ENCODE data around the gene FOXN3. TPM values are rescaled to one million over a fixed set of nuclear protein-coding genes. Genes with fewer than 3 reads are reported as not detected.

FOXN3 gene
- total RNA-seq, 1 experiment from 2014 or later: 125 TPM

- peaks cover 2% of the 10 kb centered on the region for H4K20me1 ChIP-seq (ENCODE audit: control insufficient read depth, insufficient read depth, insufficient read length)
- no peaks in the 10 kb centered on the region for H3K27me3 ChIP-seq (ENCODE audit: insufficient read depth, low read length)
- peaks cover 42 to 48% of the 10 kb centered on the region in 2 experiments for H3K4me1 Mint-ChIP-seq
- no peak overlapping the region for H4K5ac ChIP-seq (ENCODE audit: insufficient read length, low read depth, low read length)
- no CpG with 5 or more reads among the region's 6 CpGs for WGBS (ENCODE audit: extremely low coverage, insufficient read length, low lambda C conversion rate)
- H4K8ac ChIP-seq (replicated peaks; ENCODE audit: insufficient read length, low read depth, low read length): no peak overlapping the region
- no peaks in the 10 kb centered on the region for H3K9me3 ChIP-seq (ENCODE audit: control insufficient read depth, low read depth, low read length)
- no peak overlapping the region for H3K4ac ChIP-seq (ENCODE audit: low read depth, low read length)
- H2AFZ ChIP-seq (ENCODE audit: low read length): no peak overlapping the region
- H2BK5ac ChIP-seq (ENCODE audit: insufficient read length, low read length): no peak overlapping the region
- H3K9me3 Mint-ChIP-seq: no peaks in the 10 kb centered on the region
- peaks cover 0 to 22% (median 6%) of the 10 kb centered on the region in 3 experiments; a peak in 5 of 7 replicates for H3K36me3 Mint-ChIP-seq (ENCODE audit: insufficient read depth in 1 of 3, low read depth in 3 of 3)
- H3T11ph ChIP-seq (ENCODE audit: low read length): no peak overlapping the region
- H3K4me2 ChIP-seq (ENCODE audit: insufficient read depth, insufficient read length, low read length): no peak overlapping the region
- no peak overlapping the region for H3K23ac ChIP-seq (ENCODE audit: insufficient read length, low read depth, low read length)
- H3K27ac Mint-ChIP-seq: peak overlapping the region in 1 of 3 experiments; percentile 51; a peak in 1 of 7 replicates
- H3K4me1 ChIP-seq (ENCODE audit: insufficient read depth, low read length): peaks cover 21% of the 10 kb centered on the region
- no peak overlapping the region for H3K27ac ChIP-seq (ENCODE audit: insufficient read length, low read depth, low read length)
- TF ChIP-seq CTCF (conservative IDR thresholded peaks at IDR 0.05): no peak
- no peak overlapping the region for H2AK5ac ChIP-seq (ENCODE audit: insufficient read length, low read length)
- no peak overlapping the region for H2BK12ac ChIP-seq (ENCODE audit: insufficient read length, low read depth, low read length)
- H2BK15ac ChIP-seq (ENCODE audit: low read depth, low read length): no peak overlapping the region
- no peak overlapping the region for H3K14ac ChIP-seq (ENCODE audit: insufficient read depth, low read length)
- H3K9ac ChIP-seq (ENCODE audit: extremely low read depth, insufficient read length, low read length): no peak overlapping the region
- no peaks in the 10 kb centered on the region for H3K27me3 Mint-ChIP-seq (ENCODE audit: low read depth)
- no peak overlapping the region for H2BK120ac ChIP-seq (ENCODE audit: low read depth, low read length, poor library complexity, severe bottlenecking)
- H3K4me3 Mint-ChIP-seq: no peak overlapping the region
- no peak overlapping the region for H3K18ac ChIP-seq (ENCODE audit: insufficient read length, low read depth, low read length)
- no peak overlapping the region for H3K56ac ChIP-seq (ENCODE audit: insufficient read length, low read depth, low read length)
- H2BK20ac ChIP-seq (ENCODE audit: low read depth, low read length, poor library complexity, severe bottlenecking): no peak overlapping the region
- peaks cover 13% of the 10 kb centered on the region for H3K79me1 ChIP-seq (ENCODE audit: insufficient read depth, low read depth, low read length, poor library complexity, severe bottlenecking)
- no peak overlapping the region for H4K91ac ChIP-seq (ENCODE audit: insufficient read length, low read depth, low read length)
- H3K23me2 ChIP-seq (ENCODE audit: insufficient read length, low read depth, low read length, poor library complexity, severe bottlenecking): no peaks in the 10 kb centered on the region
- H3K79me2 ChIP-seq (ENCODE audit: insufficient read depth, low read length): peaks cover 21% of the 10 kb centered on the region
- DNase-seq: no peak
Measured at GRCh38 chr14:89264196-89264800, 152.7 kb downstream of the FOXN3 start.
